ENCODE data around the gene FOXJ2.

GRCh38 chr12:7994731-7995205 lies 37.7 kb upstream of the FOXJ2 start:
- TF ChIP-seq, protein P1, sequence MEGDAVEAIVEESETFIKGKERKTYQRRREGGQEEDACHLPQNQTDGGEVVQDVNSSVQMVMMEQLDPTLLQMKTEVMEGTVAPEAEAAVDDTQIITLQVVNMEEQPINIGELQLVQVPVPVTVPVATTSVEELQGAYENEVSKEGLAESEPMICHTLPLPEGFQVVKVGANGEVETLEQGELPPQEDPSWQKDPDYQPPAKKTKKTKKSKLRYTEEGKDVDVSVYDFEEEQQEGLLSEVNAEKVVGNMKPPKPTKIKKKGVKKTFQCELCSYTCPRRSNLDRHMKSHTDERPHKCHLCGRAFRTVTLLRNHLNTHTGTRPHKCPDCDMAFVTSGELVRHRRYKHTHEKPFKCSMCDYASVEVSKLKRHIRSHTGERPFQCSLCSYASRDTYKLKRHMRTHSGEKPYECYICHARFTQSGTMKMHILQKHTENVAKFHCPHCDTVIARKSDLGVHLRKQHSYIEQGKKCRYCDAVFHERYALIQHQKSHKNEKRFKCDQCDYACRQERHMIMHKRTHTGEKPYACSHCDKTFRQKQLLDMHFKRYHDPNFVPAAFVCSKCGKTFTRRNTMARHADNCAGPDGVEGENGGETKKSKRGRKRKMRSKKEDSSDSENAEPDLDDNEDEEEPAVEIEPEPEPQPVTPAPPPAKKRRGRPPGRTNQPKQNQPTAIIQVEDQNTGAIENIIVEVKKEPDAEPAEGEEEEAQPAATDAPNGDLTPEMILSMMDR (IDR thresholded peaks at IDR 0.05) = no peak
- no peak for TF ChIP-seq POLR2A (IDR thresholded peaks at IDR 0.05)

All from uterus (tissue), 2 donors.